Pancreas (tissue), 10 donors: ENCODE data around the gene TMEM87A. TPM values are rescaled to one million over a fixed set of nuclear protein-coding genes. Genes with fewer than 3 reads are reported as not detected.

ENCODE experiments used
- ATAC-seq, 4 donors: fragments of 200-7000 bp; cut with Tn5 transposase; one replicate each; pipeline versions ENCODE4 v1.8.0 to v1.9.1; 2020; ENCODE audit warnings: mild to moderate bottlenecking in 4 of 4, moderate library complexity in 4 of 4
- DNase-seq, 6 donors: peaks; one replicate each; pipeline ENCODE4 v3.0.0-alpha.2; 2020
- FAIRE-seq: peaks from 2 replicates; lab custom pipeline; 2012; peaks lifted over from hg19 to GRCh38; lab: Jason Lieb, UNC
- H3K27ac ChIP-seq, 4 donors: fragments of 200-600 bp; sonication (generic); 1 replicate in 3 of 4; 2 replicates in 1 of 4; pipeline versions ENCODE4 v1.5.0 to v1.8.0; 2020
- H3K27me3 ChIP-seq, 4 donors: fragments of 200-600 bp; one replicate each; pipeline ENCODE4 v1.8.0; 2021
- H3K36me3 ChIP-seq, 3 donors: fragments of 200-600 bp; sonication (generic) in 1 of 3; one replicate each; pipeline versions ENCODE4 v1.5.0 to v1.8.0; 2020 to 2021
- H3K4me1 ChIP-seq, 3 donors: fragments of 200-600 bp; one replicate each; pipeline ENCODE4 v1.8.0; 2021
- H3K4me3 ChIP-seq, 4 donors: fragments of 200-600 bp; sonication (generic) in 2 of 4; one replicate each; pipeline versions ENCODE4 v1.5.0 to v1.8.0; 2020 to 2021
- H3K9me3 ChIP-seq, 4 donors: fragments of 200-600 bp; one replicate each; pipeline ENCODE4 v1.8.0; 2021
- CTCF ChIP-seq, 4 donors: fragments of 200-600 bp; sonication (generic) in 3 of 4; IDR thresholded peaks; one replicate each; pipeline versions ENCODE4 v1.5.0 to v1.8.0; 2021; ENCODE audit warnings: antibody characterized with exemption in 4 of 4
- WGBS, 2 donors: extraction: QIAGEN DNeasy Blood & Tissue Kit; methylation state at CpG; one replicate each; pipeline ENCODE4 v1.1.7; 2013; 5-methylcytosine and 5-hydroxymethylcytosine counted together
- intact Hi-C, 3 donors: fragments of 100-400 bp; cut with DNase I; formaldehyde crosslinking; loops; one replicate each; pipeline versions ENCODE4 v1.11.1 to v1.14.2; 2022
- polyA plus RNA-seq, 2 donors: library from polyadenylated mRNA; stranded (reverse); fragments of 200-250 nt; gene quantifications; one replicate each; pipeline ENCODE4 v1.2.3, GENCODE V29; 2013
- total RNA-seq, 6 donors: library from RNA; stranded (reverse); fragmentation: NEBNext Ultra II Directional in 4 of 6; extraction: Animal tissue kit (Norgen Biotek cat#: 25700) in 4 of 6; gene quantifications; one replicate each; pipeline versions ENCODE4 v1.2.1 to v1.2.4, GENCODE V29; 2021 to 2023
- donor health status: healthy with polysubstance abuse.
- donor health status: DM: no; HTN: no; CAD: no; lungs with moderate emphysema.
- donor health status: DM: no; HTN: no; CAD: no.
- donor health status: control.
- donor health status: control.
- donor health status: Bipolar disorder and iron deficiency.
- donor health status: DM: yes; HTN: yes; CAD: no.
- donor health status: DM: no; HTN: no; CAD: no.
- donor health status: DM: no; HTN: no; CAD: no.
- donor health status: DM: yes; HTN: yes; CAD: no.

TMEM87A gene
- total and polyA plus RNA-seq, 8 donors, result 12.2 to 32.1 (median 23.1) TPM

- FAIRE-seq (no peak), ATAC-seq (no peak), DNase-seq (no peak)
- H3K36me3 ChIP-seq, result peaks cover 0 to 12% (median 0%) of the 10 kb centered on the region in 3 donors
- H3K4me3 ChIP-seq, result no peak overlapping the region
- no peaks in the 10 kb centered on the region for H3K4me1 ChIP-seq
- H3K27me3 ChIP-seq, result no peaks in the 10 kb centered on the region
- no peak for TF ChIP-seq CTCF (IDR thresholded peaks at IDR 0.05)
- no peaks in the 10 kb centered on the region for H3K9me3 ChIP-seq
- no peak overlapping the region for H3K27ac ChIP-seq
- intact Hi-C loops, result no loop called here
- WGBS, 2 donors, result 99 to 100% methylated on average over 2 of the region's 2 CpGs
Observed at GRCh38 chr15:42253300-42253699, 19.9 kb downstream of the TMEM87A start.

GRCh38 chr15:42240823-42241222 lies 32.4 kb downstream of the TMEM87A start:
- DNase-seq (no peak), ATAC-seq (no peak), FAIRE-seq (no peak)
- no peaks in the 10 kb centered on the region for H3K27me3 ChIP-seq
- H3K9me3 ChIP-seq, result no peaks in the 10 kb centered on the region
- intact Hi-C loops, result no loop called here
- H3K4me3 ChIP-seq, result no peak overlapping the region
- H3K27ac ChIP-seq, result no peak overlapping the region
- TF ChIP-seq CTCF (IDR thresholded peaks at IDR 0.05), result no peak
- no peaks in the 10 kb centered on the region for H3K4me1 ChIP-seq
- WGBS, 2 donors, result 97 to 98% methylated on average over 1 of the region's 1 CpG
- H3K36me3 ChIP-seq, result peaks cover 0 to 24% (median 0%) of the 10 kb centered on the region in 3 donors

GRCh38 chr15:42239528-42240182 lies 33.6 kb downstream of the TMEM87A start:
- no peak for FAIRE-seq
- Histone ChIP-seq H3K27ac (no peak overlapping the region), H3K9me3 (no peaks in the 10 kb centered on the region), H3K4me1 (no peaks in the 10 kb centered on the region), H3K36me3 (peaks cover 0 to 29% (median 0%) of the 10 kb centered on the region in 3 donors), H3K4me3 (no peak overlapping the region), H3K27me3 (no peaks in the 10 kb centered on the region)
- intact Hi-C loops, result no loop called here
- no peak for TF ChIP-seq CTCF (IDR thresholded peaks at IDR 0.05)
- no peak for ATAC-seq
- no peak for DNase-seq

- WGBS, 2 donors, result 94 to 95% methylated on average over 2 of the region's 2 CpGs
- no peak for ATAC-seq
- Histone ChIP-seq H3K9me3 (no peaks in the 10 kb centered on the region), H3K4me1 (no peaks in the 10 kb centered on the region), H3K4me3 (no peak overlapping the region), H3K27me3 (no peaks in the 10 kb centered on the region), H3K27ac (no peak overlapping the region), H3K36me3 (peaks cover 0 to 59% (median 0%) of the 10 kb centered on the region in 3 donors)
- TF ChIP-seq CTCF (IDR thresholded peaks at IDR 0.05), result no peak
- intact Hi-C loops, result no loop called here
- no peak for DNase-seq
- no peak for FAIRE-seq
Observed at GRCh38 chr15:42233107-42233506, 40.1 kb downstream of the TMEM87A start.

GRCh38 chr15:42232606-42233005 lies 40.6 kb downstream of the TMEM87A start:
- Histone ChIP-seq H3K9me3 (no peaks in the 10 kb centered on the region), H3K36me3 (peaks cover 0 to 55% (median 0%) of the 10 kb centered on the region in 3 donors), H3K4me3 (no peak overlapping the region), H3K27ac (no peak overlapping the region), H3K27me3 (no peaks in the 10 kb centered on the region), H3K4me1 (no peaks in the 10 kb centered on the region)
- DNase-seq (no peak), FAIRE-seq (no peak), ATAC-seq (no peak)
- no peak for TF ChIP-seq CTCF (IDR thresholded peaks at IDR 0.05)
- intact Hi-C loops, result no loop called here
- WGBS, 2 donors, result 77 to 80% methylated on average over 5 of the region's 5 CpGs
